Activated CD8-positive, alpha-beta memory T cell treated with anti-CD3 and anti-CD28 coated beads for 4 hours (primary cell): Measurements from ENCODE around the gene TRIO.

ENCODE experiments used
- DNase-seq, 2 donors: peaks; one replicate each; pipeline ENCODE4 v3.0.0-alpha.2; 2020; ENCODE audit warnings: low read depth in 2 of 2

The TRIO gene

DNA sequence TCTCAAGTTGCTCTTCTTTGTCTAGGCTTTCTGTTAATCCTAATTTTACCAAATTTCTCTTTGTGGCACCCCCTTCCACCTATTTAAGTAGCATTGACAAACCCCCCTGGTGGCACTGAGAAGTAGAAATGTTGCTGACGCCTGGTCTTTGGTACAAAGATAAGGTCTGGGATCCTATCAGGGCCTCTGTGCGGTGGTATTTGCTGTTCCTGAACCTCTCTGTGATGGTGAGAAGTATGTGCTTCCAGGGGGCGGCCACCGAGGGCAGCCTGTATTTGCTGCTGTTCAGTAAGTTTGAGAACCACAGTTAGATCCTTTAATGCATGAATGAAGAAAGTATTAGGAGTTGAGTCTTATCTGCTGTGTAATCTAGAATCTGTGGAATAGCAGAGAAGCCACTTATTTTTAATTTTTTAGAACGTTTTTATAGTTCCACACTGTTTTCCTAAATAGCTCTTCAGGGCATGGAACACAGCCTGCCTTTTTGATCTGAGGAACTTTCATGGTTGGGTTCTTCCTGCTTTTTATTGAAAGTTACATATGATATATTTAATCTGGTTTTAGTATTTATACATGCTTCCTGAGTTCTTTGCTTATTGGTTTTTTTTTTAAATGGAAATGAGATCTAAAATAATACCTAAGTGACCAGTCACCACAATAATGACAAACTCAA lies 124.2 kb downstream of the TRIO start:
- DNase-seq = no peak

DNA sequence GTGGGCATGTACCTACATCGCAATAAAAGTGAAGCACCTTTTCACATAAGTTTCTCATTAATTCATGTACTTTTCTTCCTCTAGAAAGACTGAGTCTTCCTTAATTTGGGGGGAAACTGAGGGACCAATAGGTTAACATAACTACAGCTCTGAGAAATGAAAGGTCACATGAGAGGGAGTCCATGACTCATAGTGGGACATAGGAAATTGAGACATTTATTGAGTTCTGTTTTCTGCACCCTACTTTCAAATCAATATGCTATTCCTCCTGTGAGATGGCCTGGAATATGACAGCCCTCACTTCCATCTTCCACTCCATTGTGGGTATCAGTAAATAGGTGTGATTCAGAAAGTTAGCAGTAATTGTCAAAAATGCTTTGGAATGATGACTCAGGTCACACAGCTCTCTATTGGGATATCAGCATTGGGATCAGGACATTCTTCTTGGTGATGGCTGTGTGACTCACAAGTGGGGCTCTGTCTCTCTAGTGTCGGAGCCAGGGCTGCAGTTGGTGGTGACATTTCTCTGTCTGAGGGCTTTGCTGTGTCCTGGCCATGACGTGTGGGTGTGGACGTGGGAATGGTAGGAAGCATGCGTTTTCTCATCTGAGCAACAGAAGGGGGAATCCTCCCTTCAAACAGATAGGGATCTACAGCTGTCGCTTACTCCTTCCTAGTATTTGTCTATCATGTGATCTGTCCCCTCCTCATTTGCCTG lies 125.0 kb downstream of the TRIO start:
- DNase-seq = no peak

DNA sequence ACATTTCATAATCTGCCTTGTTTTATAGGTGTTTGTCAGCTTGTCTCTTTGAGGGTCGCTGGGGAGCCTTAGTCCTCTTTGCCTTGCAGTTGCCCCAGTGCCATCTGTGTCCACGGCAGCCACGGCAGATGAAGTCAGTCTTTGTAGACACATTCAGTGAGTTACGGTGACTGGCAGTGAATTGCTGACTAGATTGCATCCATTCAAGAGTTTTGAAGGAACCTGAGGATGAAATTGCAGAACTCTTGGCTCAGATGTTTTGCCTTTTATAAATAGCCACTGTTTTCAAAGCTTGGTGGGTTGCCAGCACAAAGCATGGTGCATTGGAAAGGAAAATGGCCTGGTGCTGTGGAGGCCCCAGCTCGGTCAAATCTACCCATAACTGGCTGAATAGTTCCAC lies 125.6 kb downstream of the TRIO start:
- DNase-seq = no peak

DNA sequence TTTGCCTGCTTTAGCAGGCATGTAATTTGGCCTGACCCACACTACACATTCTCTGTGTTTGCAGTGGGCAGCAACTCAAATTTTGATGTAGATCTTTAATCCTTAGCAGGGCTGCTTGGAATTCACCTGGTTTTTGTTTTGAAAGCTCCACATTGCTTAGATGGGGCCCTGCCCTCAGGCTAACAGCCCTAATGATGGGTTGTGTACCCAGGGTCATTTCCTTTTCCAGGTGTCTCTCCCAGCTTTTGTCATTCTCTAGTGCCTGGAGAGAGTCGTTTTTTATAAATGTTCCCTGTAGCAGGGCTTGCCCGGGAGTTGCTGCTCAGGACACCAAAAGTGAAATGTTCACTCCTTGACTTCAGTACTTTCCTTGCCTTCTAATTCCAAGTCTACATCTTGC lies 126.3 kb downstream of the TRIO start:
- DNase-seq = no peak

DNA sequence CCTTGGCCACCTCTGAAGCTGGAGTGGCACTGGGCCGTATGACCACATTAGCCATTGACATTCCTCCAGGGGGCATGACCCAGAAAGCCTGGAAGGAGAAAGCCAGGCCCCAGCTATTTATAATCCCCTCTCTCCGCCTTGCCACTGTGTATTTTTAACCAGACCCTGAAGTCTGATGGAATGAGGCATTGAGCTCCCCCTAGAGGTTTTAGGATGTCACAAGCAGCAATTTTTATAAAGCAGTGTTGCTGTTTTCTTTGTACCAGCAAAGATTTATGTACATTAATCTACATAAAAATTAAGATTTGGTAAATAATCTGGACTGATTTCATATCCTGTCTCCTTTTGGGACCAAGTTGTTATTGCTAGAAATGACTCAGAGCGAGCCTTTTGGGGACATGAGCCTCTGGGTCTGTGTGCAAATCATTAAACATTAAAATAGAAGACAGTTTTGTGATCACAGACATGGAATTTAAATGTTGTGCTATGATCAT lies 127.1 kb downstream of the TRIO start:
- DNase-seq = no peak

DNA sequence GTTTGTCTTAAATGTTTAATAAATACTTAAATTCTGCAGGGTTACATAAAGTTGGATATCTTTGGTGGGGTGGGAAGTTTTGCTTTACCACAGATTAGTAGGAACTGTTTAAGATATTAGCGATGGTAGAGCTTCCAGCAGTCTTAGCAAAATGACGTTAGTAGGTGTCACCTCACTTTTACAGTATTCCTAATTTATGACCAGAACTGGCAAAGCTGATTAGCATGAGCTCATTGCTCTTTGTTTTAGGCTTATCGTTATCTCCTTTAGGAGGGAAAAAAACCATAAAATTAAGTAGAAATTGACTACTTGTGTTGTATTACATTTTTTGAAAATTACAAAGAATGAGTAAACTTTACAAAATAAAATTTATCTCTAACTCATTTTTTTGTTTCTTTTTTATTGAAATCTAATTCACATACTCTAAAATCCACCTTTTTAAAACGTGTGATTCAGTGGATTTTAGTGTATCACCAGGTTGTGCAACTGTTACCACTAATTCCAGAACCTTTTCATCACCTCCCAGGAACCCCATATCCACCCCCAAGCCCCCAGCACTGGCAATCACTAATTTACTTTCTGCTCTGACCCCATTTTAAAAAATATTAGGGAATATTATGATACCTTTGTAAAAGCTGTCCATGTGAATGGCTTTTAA lies 129.5 kb downstream of the TRIO start:
- no peak for DNase-seq

DNA sequence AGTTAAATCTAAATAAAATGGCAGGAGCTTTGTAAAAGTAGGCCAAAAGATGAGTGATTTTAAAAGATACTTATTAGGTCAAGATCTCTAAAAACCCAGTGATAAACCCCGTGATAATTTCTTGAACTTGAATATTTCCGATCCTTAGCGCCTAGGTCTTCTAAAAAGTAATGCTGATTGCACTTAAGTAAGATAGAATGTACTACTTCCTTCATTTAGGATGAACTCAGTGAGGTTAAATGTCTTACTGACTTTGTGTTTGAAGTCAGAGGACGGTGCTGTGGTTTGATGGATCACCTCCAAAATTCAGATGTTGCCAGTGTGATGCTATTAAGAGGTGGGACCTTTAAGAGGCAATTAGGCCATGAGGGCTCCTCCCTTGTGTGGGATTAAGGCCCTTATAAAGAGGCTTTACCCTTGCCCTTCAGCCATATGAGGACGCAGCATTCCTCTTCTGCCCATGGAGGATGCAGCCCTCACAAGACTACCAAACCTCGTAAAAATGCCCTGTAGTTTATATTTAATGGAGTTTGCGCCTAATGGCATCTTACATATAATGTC lies 130.1 kb downstream of the TRIO start:
- DNase-seq = no peak

DNA sequence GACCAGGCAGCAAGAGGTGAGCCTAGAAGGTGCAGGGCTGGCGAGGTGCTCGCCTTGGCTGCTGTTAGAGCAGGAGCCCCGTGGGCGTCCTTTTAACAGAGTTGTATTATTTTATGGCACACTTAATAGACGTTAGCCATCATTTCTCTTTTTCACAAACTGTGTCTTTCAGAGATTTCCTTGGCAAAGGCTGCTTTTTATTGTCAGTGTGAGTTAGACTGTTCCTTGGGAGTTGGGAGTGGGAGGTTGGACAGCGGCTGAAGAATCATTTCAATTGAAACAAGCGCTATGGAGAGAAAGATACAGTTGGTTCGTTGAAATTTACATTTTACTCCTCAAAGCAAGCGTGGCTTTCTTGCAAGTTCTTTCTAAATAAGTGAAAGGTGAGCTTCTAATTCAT lies 133.2 kb downstream of the TRIO start:
- DNase-seq = no peak

DNA sequence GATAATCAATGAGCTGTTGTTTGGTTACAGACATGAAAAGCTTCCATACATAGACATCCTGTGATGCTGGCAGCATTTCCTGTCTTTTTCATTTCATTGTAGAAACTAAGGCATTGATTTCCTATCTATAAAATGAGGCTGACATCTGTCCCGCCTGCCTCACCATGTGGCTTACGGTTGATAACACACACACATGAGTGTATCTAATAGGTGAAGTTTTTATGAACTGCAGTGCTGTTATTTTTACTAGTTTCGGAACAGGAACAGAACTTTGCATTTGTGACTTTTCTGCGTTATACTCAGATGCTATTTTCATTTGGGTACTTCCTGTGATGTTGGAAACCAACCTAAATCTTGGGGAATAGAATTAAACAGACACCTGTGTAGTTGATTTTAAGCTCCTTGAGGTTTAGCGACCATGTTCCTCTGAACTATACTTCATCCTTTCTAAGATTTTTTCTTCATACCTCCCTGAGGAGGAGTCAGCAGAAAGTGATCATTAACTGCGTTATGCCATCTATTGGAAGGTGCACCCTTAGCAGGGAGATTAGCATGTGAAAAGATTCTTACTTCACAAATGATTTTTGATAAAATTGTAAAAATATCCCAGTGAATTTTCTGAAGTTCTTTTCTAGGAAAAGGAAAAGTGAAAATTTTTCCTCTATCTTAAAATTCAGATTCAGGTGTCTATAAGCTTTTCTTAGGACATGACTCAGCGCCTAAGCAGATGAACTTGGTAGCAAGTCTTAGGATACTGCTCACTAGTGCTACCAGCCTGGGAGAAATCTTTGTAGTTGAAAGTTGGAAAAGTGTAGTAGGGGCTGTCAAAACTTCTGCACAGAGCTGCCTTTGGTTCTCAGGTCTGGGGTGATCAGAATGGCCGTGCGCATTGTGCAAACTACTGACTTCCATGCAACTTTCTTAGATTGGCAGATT lies 134.5 kb downstream of the TRIO start:
- DNase-seq = no peak

DNA sequence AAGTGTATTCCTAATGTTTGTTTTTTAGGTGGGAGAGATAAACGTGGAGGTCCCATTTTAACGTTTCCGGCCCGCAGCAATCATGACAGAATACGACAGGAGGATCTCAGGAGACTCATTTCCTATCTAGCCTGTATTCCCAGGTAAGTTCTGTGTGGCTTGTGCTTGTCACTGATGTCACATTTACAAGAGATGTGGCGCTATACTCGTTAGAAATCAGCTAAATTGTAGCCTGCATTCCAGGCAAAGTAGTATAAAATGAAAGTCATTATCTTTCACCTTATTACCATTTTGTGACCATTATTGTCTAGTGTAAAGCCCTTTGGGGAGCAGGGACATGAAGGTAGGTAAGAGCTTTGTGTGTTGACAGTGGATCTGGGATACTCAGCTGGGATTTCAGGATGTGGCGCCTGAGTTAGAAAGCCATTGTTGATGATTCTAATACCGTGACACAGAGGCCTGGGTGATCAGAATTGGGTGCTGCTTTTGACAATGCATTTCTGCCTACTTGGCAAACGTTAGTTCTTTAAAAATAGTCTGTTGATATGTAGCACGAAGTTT lies 137.2 kb downstream of the TRIO start:
- DNase-seq = no peak

DNA sequence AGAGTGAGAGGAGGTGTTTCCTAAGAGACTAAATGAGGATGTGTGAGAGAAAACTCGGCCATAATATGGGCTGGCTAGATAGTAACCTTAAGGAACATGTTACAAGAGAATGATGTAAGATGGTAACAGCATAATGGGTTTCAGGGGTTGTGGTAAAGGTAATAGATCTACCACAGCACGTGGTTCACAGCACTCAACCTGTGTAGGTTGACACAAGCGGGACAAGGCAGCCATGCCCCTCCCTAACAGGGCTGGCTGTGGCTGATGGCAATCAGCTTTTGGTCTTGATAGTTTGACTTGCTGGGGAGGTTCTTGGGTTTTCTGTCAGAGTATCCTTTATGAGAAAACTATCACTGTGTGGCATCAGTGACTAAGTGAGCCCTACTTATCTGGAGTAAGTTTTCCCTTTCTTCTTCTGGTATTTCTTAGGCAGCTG lies 138.6 kb downstream of the TRIO start:
- DNase-seq = no peak

DNA sequence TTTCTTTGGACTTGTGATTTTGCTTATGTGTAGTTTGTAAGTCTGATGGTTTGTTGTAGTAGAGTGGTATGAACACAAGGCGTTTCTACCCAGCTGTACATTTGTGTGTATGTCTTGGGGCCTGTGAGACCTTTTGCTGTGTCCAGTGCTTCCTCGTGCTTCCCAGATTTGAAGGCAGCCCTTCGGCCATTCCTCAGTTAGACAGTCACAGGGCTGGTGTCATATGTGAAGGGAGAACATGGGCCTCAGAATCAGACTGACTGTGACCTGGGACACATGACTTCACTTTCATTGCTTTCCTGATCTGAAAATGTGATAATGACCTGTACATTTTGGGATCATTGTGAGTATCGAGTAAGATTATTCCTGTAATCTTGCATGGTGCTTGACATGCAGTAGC lies 140.0 kb downstream of the TRIO start:
- DNase-seq = no peak

DNA sequence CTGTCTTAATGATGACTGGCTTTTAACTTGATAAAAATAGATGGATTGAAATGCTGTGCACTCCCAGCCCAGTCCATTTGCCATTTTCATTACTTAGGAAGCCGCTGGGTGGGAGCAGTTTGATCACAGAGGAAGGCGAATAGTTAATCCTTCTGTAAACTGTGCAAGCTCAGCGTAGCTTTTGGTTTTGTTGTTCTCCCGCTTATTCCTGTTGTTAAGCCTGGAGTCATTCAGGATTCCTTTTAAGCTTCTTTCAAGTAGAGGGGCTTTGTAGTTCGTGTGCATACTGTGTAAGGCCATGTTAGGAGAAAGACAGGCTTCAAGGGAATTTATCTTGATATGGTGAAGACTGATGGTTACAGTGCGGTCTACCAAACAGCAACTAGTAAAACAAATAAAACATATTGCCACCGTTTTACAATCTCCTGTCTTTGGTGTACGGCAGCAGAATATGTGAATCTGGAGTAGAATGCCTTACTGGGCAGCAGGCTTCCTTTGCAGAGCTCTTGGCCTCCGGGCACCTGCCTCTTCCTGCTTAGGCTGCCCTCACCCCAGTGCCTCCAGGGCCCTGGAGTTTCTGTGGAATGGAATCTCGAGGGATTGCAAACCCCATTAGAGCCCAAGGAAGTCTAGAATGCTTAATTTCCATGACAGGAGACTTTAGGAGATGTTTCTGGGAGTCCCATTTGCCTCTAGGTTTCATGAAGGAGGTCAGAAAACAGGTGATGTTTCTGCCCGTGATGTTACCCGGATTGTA lies 141.4 kb downstream of the TRIO start:
- DNase-seq = no peak

DNA sequence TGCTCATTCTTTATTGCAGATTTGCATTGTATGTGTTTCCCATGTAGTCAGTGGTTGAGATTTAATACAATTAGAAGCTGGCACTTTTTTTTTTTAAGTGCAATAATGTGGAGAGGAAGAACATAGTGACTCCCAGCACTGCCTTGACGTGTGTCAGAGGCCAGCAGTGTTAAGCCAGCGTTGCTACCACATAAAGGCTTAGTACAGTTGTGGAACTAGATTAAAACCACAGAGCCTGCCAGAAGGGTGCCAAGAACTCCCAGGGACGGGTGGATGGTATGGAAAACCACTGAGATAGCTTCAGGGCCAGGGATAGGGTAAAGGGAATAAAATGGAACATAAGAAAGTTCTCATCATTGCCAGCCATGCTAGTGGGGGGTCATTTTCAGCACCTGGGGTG lies 142.9 kb downstream of the TRIO start:
- DNase-seq = no peak

DNA sequence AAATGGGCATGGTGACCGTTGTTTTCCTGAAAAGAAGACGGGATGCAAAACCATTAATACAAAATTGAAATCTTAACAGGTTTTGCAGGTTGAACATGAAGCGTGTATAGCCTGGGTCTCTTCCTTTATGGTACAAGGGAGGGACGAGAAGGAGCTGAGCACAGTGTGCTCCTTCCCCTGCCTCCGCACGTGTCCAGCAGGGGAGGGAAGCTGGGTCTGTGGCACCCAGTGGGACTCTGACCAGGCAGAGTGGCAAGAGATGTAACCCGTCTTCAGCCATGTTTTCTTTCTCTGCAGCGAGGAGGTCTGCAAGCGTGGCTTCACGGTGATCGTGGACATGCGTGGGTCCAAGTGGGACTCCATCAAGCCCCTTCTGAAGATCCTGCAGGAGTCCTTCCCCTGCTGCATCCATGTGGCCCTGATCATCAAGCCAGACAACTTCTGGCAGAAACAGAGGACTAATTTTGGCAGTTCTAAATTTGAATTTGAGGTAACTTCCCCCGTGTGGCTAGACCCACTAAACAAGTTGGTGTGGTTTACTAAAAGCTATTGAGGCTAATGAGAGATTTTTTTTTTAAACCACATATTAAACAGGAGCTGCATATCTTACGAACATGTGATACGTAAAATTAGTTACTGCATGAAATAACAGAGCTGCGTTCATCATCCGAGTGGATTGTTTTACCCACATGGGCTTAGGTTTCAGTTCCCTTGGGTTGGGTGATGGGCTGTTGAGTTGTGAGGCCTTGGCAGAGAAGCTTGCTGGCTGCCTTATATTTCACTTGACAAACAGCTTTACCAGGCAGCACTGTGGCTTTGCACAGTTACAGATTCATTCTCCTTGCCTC lies 143.7 kb downstream of the TRIO start:
- DNase-seq = no peak

DNA sequence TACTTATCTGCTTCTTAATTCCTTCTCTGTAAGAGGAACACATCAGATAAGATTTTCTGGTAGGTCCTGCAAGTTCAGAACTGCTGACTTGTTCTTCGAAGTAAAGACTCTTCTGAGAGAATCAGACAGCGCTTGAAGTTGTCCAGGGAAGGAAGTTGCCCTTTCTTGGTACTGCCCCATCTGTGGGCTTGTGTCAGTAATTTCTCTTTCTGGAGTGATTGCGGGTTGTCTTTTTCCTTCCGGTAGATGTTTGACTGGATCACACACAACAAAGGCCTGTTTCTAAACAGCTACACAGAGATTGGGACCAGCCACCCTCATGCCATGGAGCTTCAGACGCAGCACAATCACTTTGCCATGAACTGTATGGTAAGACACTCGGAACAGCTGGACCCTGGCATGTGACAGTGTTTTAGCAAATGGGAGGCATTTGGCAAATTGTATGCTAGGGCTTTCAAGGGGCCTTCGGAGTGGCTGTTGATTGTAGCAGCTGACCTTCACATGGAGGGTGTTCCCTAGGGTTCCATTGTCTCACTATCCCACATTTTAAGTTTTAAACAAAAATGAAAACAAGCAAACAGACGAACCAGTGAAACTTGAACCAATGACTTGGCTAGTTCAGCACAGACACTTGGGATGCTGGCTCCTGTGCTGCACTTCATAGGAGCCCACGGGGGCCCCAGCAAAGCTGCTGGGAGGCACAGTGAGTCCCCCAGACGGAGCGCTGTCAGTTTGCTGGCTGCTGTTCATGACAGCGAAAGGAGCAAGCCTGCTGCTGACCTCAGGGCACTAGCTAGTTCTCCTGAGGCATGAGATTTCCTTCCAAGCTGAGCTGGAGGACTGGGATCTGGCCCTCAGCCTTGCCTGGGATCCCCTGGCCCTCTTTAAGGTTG lies 149.9 kb downstream of the TRIO start:
- no peak for DNase-seq

DNA sequence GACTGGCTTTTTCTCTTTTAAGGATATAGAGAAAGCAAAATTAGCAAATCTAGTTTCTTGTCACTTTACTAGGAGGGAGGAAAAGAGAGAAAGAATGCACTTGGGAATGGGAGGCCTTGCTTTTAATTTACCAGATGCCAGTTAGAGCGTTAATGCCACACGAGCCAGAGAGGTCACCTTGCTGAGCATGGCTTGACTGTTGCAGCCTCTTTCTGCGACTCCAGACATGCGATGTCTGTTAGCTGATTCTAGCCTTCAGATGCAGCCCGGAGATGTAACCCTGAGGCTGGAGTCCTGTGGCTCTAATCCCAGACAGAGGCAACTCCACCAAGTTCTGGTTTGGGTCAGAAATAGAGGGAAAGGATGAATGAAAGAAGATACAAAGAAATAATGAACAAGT lies 152.5 kb downstream of the TRIO start:
- DNase-seq = no peak

DNA sequence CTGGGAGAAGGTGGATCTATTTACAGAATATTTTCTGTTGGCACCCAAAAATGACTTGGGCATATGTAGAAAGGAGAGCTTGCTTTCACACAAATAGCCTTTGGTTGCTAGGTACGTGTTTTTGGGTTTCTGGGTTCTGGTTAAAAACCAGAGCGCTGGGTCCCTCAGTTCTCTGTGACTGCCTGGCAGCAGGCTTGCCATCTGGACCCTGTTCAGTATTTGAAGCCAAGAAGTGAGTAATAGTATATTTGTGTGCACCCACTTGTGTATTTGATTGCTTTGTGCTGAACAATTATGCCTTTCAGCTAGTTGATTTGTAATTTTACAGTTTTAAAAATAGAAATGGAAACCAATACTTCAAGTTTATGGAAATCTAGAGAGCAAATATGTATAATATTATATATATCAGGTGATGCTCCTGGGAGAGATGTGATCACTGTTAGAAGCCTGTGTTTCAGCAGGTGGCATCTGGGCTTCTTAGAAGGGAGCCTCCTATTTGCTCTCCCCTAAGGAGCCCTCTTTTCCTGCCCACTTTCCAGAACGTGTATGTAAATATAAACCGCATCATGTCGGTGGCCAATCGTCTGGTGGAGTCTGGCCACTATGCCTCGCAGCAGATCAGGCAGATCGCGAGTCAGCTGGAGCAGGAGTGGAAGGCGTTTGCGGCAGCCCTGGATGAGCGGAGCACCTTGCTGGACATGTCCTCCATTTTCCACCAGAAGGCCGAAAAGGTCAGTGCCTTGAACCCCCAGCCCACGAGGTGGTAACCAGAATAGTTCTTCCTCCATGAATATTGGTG lies 153.6 kb downstream of the TRIO start:
- DNase-seq = no peak
